HEK293 (cell line): ENCODE results near the gene TBCEL.

ENCODE experiments used
- CTCF ChIA-PET: fragments of 350-600 bp; formaldehyde crosslinking; extraction: SDS; loops from one replicate; lab custom pipeline; 2021; ENCODE audit warnings: antibody characterized with exemption; lab: Yijun Ruan, JAX
- POLR2A ChIA-PET: fragments of 300-600 bp; formaldehyde crosslinking; extraction: SDS; loops from one replicate; lab custom pipeline; 2020; ENCODE audit warnings: antibody characterized with exemption, inconsistent platforms; lab: Yijun Ruan, JAX
- H3K27ac ChIP-seq: fragments of 200-500 bp; sonication (Bioruptor generic); 2 replicates; pipeline ENCODE4 v1.5.1; 2014; ENCODE audit warnings: low read depth, low read length, control low read depth, inconsistent platforms; ENCODE audit errors: extremely low read depth
- H3K36me3 ChIP-seq, 2 experiments: fragments of 200-500 bp in 1 of 2; sonication (Bioruptor generic) in 1 of 2; 1 replicate in 1 of 2; 2 replicates in 1 of 2; pipeline ENCODE4 v1.5.1; 2014 to 2017; ENCODE audit warnings: inconsistent platforms in 2 of 2, low read length in 2 of 2; ENCODE audit not compliant: control insufficient read depth in 2 of 2, insufficient read depth in 1 of 2
- H3K4me1 ChIP-seq: fragments of 200-500 bp; sonication (Bioruptor generic); 2 replicates; pipeline ENCODE4 v1.5.1; 2014; ENCODE audit warnings: mild to moderate bottlenecking, low read length, inconsistent platforms; ENCODE audit not compliant: control insufficient read depth, insufficient read depth
- H3K4me3 ChIP-seq: 2 replicates; pipeline ENCODE4 v1.5.1; 2011; ENCODE audit warnings: low read depth, mild to moderate bottlenecking, control low read depth, low read length, moderate library complexity
- H3K9me3 ChIP-seq: fragments of 200-500 bp; sonication (Bioruptor generic); 2 replicates; pipeline ENCODE4 v1.5.1; 2014; ENCODE audit warnings: low read depth, low read length, inconsistent platforms; ENCODE audit not compliant: control insufficient read depth, insufficient read depth
- EGR2 ChIP-seq: fragments of 450-650 bp; formaldehyde crosslinking; IDR thresholded peaks from 2 replicates; pipeline ENCODE4 v1.5.1; 2016; ENCODE audit warnings: low read depth, missing biosample characterization, missing genetic modification characterization
- GLI4 ChIP-seq: fragments of 450-650 bp; formaldehyde crosslinking; IDR thresholded peaks from 2 replicates; pipeline ENCODE4 v1.5.1; 2016; ENCODE audit warnings: missing biosample characterization, missing genetic modification characterization
- KLF8 ChIP-seq: fragments of 450-650 bp; formaldehyde crosslinking; IDR thresholded peaks from 2 replicates; pipeline ENCODE4 v1.5.1; 2016; ENCODE audit warnings: missing biosample characterization, missing genetic modification characterization
- OVOL3 ChIP-seq: fragments of 450-650 bp; formaldehyde crosslinking; IDR thresholded peaks from 2 replicates; pipeline ENCODE4 v1.5.1; 2016; ENCODE audit warnings: missing biosample characterization, missing genetic modification characterization
- SP2 ChIP-seq: fragments of 450-650 bp; formaldehyde crosslinking; IDR thresholded peaks from 2 replicates; pipeline ENCODE4 v1.5.1; 2016; ENCODE audit warnings: missing biosample characterization, missing genetic modification characterization
- TSHZ1 ChIP-seq: fragments of 450-650 bp; formaldehyde crosslinking; IDR thresholded peaks from 2 replicates; pipeline ENCODE4 v1.5.1; 2016; ENCODE audit warnings: missing biosample characterization, missing genetic modification characterization, borderline replicate concordance
- ZBTB1 ChIP-seq: fragments of 450-650 bp; formaldehyde crosslinking; IDR thresholded peaks from 2 replicates; pipeline ENCODE4 v1.5.1; 2016; ENCODE audit warnings: missing biosample characterization, missing genetic modification characterization
- ZBTB49 ChIP-seq: fragments of 450-650 bp; formaldehyde crosslinking; IDR thresholded peaks from 2 replicates; pipeline ENCODE4 v1.5.1; 2016; ENCODE audit warnings: missing biosample characterization, missing genetic modification characterization, low read depth
- ZFHX2 ChIP-seq: fragments of 450-650 bp; formaldehyde crosslinking; conservative IDR thresholded peaks from 2 replicates; pipeline ENCODE4 v1.5.1; 2016; ENCODE audit warnings: missing biosample characterization, missing genetic modification characterization
- ZFP69B ChIP-seq: fragments of 450-650 bp; formaldehyde crosslinking; IDR thresholded peaks from 2 replicates; pipeline ENCODE4 v1.5.1; 2016; ENCODE audit warnings: missing biosample characterization, missing genetic modification characterization
- ZNF394 ChIP-seq: fragments of 450-650 bp; formaldehyde crosslinking; IDR thresholded peaks from 2 replicates; pipeline ENCODE4 v1.5.1; 2016; ENCODE audit warnings: missing biosample characterization, missing genetic modification characterization, mild to moderate bottlenecking, moderate library complexity, borderline replicate concordance
- ZNF398 ChIP-seq: fragments of 450-650 bp; formaldehyde crosslinking; IDR thresholded peaks from 2 replicates; pipeline ENCODE4 v1.5.1; 2017; ENCODE audit warnings: missing biosample characterization, missing genetic modification characterization
- ZNF404 ChIP-seq: fragments of 450-650 bp; formaldehyde crosslinking; IDR thresholded peaks from 2 replicates; pipeline ENCODE4 v1.5.1; 2017; ENCODE audit warnings: missing biosample characterization, missing genetic modification characterization
- ZNF530 ChIP-seq: fragments of 450-650 bp; formaldehyde crosslinking; IDR thresholded peaks from 2 replicates; pipeline ENCODE4 v1.5.1; 2016; ENCODE audit warnings: low read depth, missing biosample characterization, missing genetic modification characterization
- ZNF548 ChIP-seq: fragments of 450-650 bp; formaldehyde crosslinking; IDR thresholded peaks from 2 replicates; pipeline ENCODE4 v1.5.1; 2016; ENCODE audit warnings: missing biosample characterization, missing genetic modification characterization
- ZNF658 ChIP-seq: fragments of 450-650 bp; formaldehyde crosslinking; IDR thresholded peaks from 2 replicates; pipeline ENCODE4; 2016; ENCODE audit warnings: missing biosample characterization, missing genetic modification characterization
- ZNF670 ChIP-seq: fragments of 450-650 bp; formaldehyde crosslinking; IDR thresholded peaks from 2 replicates; pipeline ENCODE4 v1.5.1; 2016; ENCODE audit warnings: missing biosample characterization, missing genetic modification characterization, low read depth
- ZNF701 ChIP-seq: fragments of 450-650 bp; formaldehyde crosslinking; IDR thresholded peaks from 2 replicates; pipeline ENCODE4 v1.5.1; 2016; ENCODE audit warnings: missing biosample characterization, missing genetic modification characterization
- ZSCAN16 ChIP-seq: fragments of 450-650 bp; formaldehyde crosslinking; IDR thresholded peaks from 2 replicates; pipeline ENCODE4 v1.5.1; 2016; ENCODE audit warnings: missing biosample characterization, missing genetic modification characterization
- TF ChIP-seq, protein P1 (sequence below): fragments of 450-650 bp; formaldehyde crosslinking; IDR thresholded peaks from 2 replicates; pipeline ENCODE4 v1.5.1; 2016; ENCODE audit warnings: missing biosample characterization, missing genetic modification characterization
- TF ChIP-seq, protein P2 (sequence below): fragments of 450-650 bp; formaldehyde crosslinking; IDR thresholded peaks from 2 replicates; pipeline ENCODE4 v1.5.1; 2016; ENCODE audit warnings: missing biosample characterization, missing genetic modification characterization
- TF ChIP-seq, protein P3 (sequence below): fragments of 450-650 bp; formaldehyde crosslinking; IDR thresholded peaks from 2 replicates; pipeline ENCODE4 v1.5.1; 2016; ENCODE audit warnings: missing biosample characterization, missing genetic modification characterization
- TF ChIP-seq, protein P4 (sequence below): fragments of 450-650 bp; formaldehyde crosslinking; IDR thresholded peaks from 2 replicates; pipeline ENCODE4 v1.5.1; 2016; ENCODE audit warnings: missing biosample characterization, missing genetic modification characterization

Gene TBCEL

DNA sequence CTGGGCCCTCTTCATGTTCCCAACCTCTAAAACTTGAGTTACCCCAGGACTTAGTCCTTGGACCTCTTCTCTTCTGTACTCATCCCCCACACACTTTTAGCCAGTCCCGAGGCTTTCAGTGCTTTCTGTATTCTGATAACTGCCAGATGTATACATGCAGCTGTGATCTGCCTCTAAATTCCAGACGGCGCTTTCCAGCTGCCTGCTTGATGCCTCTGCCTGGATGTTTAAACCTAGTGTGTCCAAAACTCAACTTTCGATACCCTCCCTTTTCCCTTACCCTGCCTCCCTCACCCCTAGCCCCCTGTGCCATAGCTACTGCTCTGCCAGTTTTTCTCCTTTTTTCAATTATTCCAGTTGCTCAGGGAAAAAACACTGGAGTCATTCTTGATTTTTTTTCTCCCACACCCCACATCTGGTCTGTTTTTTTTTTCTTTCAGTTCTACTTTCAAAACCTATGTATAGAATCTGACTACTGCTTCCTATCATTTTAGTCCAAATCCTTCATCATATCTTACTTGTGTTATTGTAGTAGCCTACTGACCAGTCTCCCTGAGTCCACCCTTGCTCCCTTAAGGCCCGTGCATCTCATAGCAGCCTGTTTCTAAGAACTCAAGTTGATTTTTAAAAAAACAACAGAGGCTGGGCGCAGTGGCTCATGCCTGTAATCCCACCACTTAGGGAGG, 44.2 kb downstream of the TBCEL start (continued):
- TF ChIP-seq TSHZ1 (tag by site-specific recombination): no peak
- TF ChIP-seq ZFHX2 (tag by site-specific recombination): no peak
- TF ChIP-seq, protein P1, sequence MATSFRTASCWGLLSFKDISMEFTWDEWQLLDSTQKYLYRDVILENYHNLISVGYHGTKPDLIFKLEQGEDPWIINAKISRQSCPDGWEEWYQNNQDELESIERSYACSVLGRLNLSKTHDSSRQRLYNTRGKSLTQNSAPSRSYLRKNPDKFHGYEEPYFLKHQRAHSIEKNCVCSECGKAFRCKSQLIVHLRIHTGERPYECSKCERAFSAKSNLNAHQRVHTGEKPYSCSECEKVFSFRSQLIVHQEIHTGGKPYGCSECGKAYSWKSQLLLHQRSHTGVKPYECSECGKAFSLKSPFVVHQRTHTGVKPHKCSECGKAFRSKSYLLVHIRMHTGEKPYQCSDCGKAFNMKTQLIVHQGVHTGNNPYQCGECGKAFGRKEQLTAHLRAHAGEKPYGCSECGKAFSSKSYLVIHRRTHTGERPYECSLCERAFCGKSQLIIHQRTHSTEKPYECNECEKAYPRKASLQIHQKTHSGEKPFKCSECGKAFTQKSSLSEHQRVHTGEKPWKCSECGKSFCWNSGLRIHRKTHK (tag by site-specific recombination): no peak

- H3K4me3 ChIP-seq: no peak overlapping the region
- H3K9me3 ChIP-seq: no peaks in the 10 kb centered on the region
- peaks cover 8 to 36% of the 10 kb centered on the region in 2 experiments for H3K36me3 ChIP-seq
- H3K4me1 ChIP-seq: peaks cover 10% of the 10 kb centered on the region; the same call in 1 of the 2 replicates
- POLR2A ChIA-PET: interaction anchor here (0.5 kb wide), 1 partner anchor 53 kb away, joined by 7 read pairs; no protein-coding TSS in a partner anchor
- CTCF ChIA-PET: interaction anchor here (1.1 kb wide), 1 partner anchor 12 kb away, joined by 3 read pairs; no protein-coding TSS in a partner anchor
- TF ChIP-seq SP2 (no peak), ZNF548 (no peak), ZNF398 (no peak), ZSCAN16 (tag by site-specific recombination) (no peak), OVOL3 (no peak), GLI4 (no peak), ZFP69B (tag by site-specific recombination) (no peak), ZNF530 (tag by site-specific recombination) (no peak), KLF8 (tag by site-specific recombination) (no peak), ZNF404 (tag by site-specific recombination) (no peak), ZBTB49 (tag by site-specific recombination) (no peak), ZBTB1 (tag by site-specific recombination) (no peak), ZNF701 (tag by site-specific recombination) (no peak), ZNF670 (no peak), ZNF394 (tag by site-specific recombination) (no peak), ZNF658 (tag by site-specific recombination) (no peak), EGR2 (tag by site-specific recombination) (no peak)
- TF ChIP-seq, protein P2, sequence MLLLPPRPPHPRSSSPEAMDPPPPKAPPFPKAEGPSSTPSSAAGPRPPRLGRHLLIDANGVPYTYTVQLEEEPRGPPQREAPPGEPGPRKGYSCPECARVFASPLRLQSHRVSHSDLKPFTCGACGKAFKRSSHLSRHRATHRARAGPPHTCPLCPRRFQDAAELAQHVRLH (tag by site-specific recombination): no peak
- TF ChIP-seq, protein P3, sequence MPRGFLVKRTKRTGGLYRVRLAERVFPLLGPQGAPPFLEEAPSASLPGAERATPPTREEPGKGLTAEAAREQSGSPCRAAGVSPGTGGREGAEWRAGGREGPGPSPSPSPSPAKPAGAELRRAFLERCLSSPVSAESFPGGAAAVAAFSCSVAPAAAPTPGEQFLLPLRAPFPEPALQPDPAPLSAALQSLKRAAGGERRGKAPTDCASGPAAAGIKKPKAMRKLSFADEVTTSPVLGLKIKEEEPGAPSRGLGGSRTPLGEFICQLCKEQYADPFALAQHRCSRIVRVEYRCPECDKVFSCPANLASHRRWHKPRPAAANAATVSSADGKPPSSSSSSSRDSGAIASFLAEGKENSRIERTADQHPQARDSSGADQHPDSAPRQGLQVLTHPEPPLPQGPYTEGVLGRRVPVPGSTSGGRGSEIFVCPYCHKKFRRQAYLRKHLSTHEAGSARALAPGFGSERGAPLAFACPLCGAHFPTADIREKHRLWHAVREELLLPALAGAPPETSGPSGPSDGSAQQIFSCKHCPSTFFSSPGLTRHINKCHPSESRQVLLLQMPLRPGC: no peak
- TF ChIP-seq, protein P4, sequence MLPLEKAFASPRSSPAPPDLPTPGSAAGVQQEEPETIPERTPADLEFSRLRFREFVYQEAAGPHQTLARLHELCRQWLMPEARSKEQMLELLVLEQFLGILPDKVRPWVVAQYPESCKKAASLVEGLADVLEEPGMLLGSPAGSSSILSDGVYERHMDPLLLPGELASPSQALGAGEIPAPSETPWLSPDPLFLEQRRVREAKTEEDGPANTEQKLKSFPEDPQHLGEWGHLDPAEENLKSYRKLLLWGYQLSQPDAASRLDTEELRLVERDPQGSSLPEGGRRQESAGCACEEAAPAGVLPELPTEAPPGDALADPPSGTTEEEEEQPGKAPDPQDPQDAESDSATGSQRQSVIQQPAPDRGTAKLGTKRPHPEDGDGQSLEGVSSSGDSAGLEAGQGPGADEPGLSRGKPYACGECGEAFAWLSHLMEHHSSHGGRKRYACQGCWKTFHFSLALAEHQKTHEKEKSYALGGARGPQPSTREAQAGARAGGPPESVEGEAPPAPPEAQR (tag by site-specific recombination): no peak
- no peak overlapping the region for H3K27ac ChIP-seq
Observed at GRCh38 chr11:121068787-121069186, 44.9 kb downstream of the TBCEL start.
